ENCODE data around the gene STH.

DNA sequence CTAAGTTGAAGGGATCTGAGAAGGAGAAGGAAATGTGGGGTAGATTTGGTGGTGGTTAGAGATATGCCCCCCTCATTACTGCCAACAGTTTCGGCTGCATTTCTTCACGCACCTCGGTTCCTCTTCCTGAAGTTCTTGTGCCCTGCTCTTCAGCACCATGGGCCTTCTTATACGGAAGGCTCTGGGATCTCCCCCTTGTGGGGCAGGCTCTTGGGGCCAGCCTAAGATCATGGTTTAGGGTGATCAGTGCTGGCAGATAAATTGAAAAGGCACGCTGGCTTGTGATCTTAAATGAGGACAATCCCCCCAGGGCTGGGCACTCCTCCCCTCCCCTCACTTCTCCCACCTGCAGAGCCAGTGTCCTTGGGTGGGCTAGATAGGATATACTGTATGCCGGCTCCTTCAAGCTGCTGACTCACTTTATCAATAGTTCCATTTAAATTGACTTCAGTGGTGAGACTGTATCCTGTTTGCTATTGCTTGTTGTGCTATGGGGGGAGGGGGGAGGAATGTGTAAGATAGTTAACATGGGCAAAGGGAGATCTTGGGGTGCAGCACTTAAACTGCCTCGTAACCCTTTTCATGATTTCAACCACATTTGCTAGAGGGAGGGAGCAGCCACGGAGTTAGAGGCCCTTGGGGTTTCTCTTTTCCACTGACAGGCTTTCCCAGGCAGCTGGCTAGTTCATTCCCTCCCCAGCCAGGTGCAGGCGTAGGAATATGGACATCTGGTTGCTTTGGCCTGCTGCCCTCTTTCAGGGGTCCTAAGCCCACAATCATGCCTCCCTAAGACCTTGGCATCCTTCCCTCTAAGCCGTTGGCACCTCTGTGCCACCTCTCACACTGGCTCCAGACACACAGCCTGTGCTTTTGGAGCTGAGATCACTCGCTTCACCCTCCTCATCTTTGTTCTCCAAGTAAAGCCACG is 28.3 kb downstream of the STH start:
- TF ChIP-seq, protein P1, sequence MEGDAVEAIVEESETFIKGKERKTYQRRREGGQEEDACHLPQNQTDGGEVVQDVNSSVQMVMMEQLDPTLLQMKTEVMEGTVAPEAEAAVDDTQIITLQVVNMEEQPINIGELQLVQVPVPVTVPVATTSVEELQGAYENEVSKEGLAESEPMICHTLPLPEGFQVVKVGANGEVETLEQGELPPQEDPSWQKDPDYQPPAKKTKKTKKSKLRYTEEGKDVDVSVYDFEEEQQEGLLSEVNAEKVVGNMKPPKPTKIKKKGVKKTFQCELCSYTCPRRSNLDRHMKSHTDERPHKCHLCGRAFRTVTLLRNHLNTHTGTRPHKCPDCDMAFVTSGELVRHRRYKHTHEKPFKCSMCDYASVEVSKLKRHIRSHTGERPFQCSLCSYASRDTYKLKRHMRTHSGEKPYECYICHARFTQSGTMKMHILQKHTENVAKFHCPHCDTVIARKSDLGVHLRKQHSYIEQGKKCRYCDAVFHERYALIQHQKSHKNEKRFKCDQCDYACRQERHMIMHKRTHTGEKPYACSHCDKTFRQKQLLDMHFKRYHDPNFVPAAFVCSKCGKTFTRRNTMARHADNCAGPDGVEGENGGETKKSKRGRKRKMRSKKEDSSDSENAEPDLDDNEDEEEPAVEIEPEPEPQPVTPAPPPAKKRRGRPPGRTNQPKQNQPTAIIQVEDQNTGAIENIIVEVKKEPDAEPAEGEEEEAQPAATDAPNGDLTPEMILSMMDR (IDR thresholded peaks at IDR 0.05): no peak
- TF ChIP-seq POLR2A (IDR thresholded peaks at IDR 0.05): peak in 1 of 3 donors; percentile 38

Measured in body of pancreas (tissue), 4 donors.